T-cell (primary cell): ENCODE results near the gene ADIRF. TPM values are rescaled to one million over a fixed set of nuclear protein-coding genes. Genes with fewer than 3 reads are reported as not detected.

Experiments used
- ATAC-seq, 4 experiments: fragments of 200-7000 bp in 3 of 4; fragments of 150-1000 bp in 1 of 4; cut with Tn5 transposase; replicated peaks in 1 of 4; 1 replicate in 3 of 4; 2 replicates in 1 of 4; pipeline ENCODE4 v1.10.0; 2021; ENCODE audit warnings: moderate library complexity in 3 of 4, mild to moderate bottlenecking in 2 of 4, moderate number of reproducible peaks in 1 of 4
- CTCF ChIA-PET, 2 donors: fragments of 300-600 bp; sonication (Branson Sonifier 250); formaldehyde crosslinking; loops; one replicate each; lab custom pipeline; 2022; ENCODE audit warnings: antibody characterized with exemption in 2 of 2; lab: Charles Lee
- POLR2A ChIA-PET, 2 donors: fragments of 300-600 bp; sonication (Branson Sonifier 250); formaldehyde crosslinking; loops; one replicate each; lab custom pipeline; 2022; ENCODE audit warnings: antibody characterized with exemption in 2 of 2; lab: Charles Lee
- DNase-seq, 35 experiments: peaks; one replicate each; pipeline versions ENCODE4 v3.0.0 to v3.0.0-alpha.2; 2013 to 2023
- H3K27ac ChIP-seq: one replicate; pipeline ENCODE4 v1.5.1; 2013; ENCODE audit warnings: low read length
- H3K27me3 ChIP-seq, 2 experiments: replicated peaks in 1 of 2; 1 replicate in 1 of 2; 2 replicates in 1 of 2; pipeline versions ENCODE4 v1.6.1 to v1.7.0; 2013; ENCODE audit warnings: low read length in 1 of 2, mixed read lengths in 1 of 2; ENCODE audit not compliant: control insufficient read depth in 2 of 2, insufficient read depth in 2 of 2; ENCODE audit errors: extremely low read depth in 1 of 2
- H3K36me3 ChIP-seq, 2 donors: 1 replicate in 1 of 2; 2 replicates in 1 of 2; pipeline versions ENCODE4 v1.6.1 to v1.7.0; 2013; ENCODE audit warnings: low read length in 1 of 2; ENCODE audit not compliant: control insufficient read depth in 2 of 2, insufficient read depth in 1 of 2; ENCODE audit errors: extremely low read depth in 1 of 2
- H3K4me1 ChIP-seq, 2 experiments: 1 replicate in 1 of 2; 2 replicates in 1 of 2; pipeline versions ENCODE4 v1.6.1 to v1.7.0; 2013; ENCODE audit warnings: low read length in 2 of 2, mixed read lengths in 1 of 2; ENCODE audit not compliant: insufficient read depth in 2 of 2, control insufficient read depth in 1 of 2; ENCODE audit errors: extremely low read depth in 1 of 2
- H3K4me3 ChIP-seq, 2 donors: 1 replicate in 1 of 2; 2 replicates in 1 of 2; pipeline versions ENCODE4 v1.5.1 to v1.7.0; 2013; ENCODE audit warnings: mild to moderate bottlenecking in 2 of 2, low read length in 1 of 2, moderate library complexity in 1 of 2; ENCODE audit not compliant: control insufficient read depth in 1 of 2; ENCODE audit errors: extremely low read depth in 1 of 2
- H3K9me3 ChIP-seq: 2 replicates; pipeline ENCODE4 v1.7.0; 2013
- H3K27ac Mint-ChIP-seq, 2 donors: one replicate each; pipeline ENCODE4 v1.8.0; 2020 to 2021; ENCODE audit warnings: mild to moderate bottlenecking in 2 of 2, mixed read lengths in 2 of 2
- H3K27me3 Mint-ChIP-seq, 2 donors: one replicate each; pipeline ENCODE4 v1.8.0; 2021 to 2022; ENCODE audit warnings: mixed read lengths in 2 of 2
- H3K36me3 Mint-ChIP-seq: one replicate; pipeline ENCODE4 v1.8.0; 2021; ENCODE audit warnings: mixed read lengths
- H3K4me1 Mint-ChIP-seq, 3 donors: one replicate each; pipeline ENCODE4 v1.8.0; 2020 to 2022; ENCODE audit warnings: mixed read lengths in 3 of 3, mild to moderate bottlenecking in 1 of 3
- H3K4me3 Mint-ChIP-seq, 3 donors: one replicate each; pipeline ENCODE4 v1.8.0; 2020 to 2022; ENCODE audit warnings: mild to moderate bottlenecking in 3 of 3, mixed read lengths in 3 of 3, moderate library complexity in 3 of 3
- H3K9me3 Mint-ChIP-seq, 3 donors: one replicate each; pipeline ENCODE4 v1.8.0; 2020 to 2022; ENCODE audit warnings: mixed read lengths in 3 of 3
- WGBS: methylation state at CpG from one replicate; pipeline ENCODE4 v1.1.5; 2013; ENCODE audit warnings: missing lambda C conversion rate; ENCODE audit not compliant: insufficient coverage; 5-methylcytosine and 5-hydroxymethylcytosine counted together
- total RNA-seq, 35 experiments: library from RNA in 6 of 35; stranded (reverse) in 6 of 35; fragments of 120-200 nt in 1 of 35; gene quantifications; one replicate each; pipeline versions ENCODE4 v1.2.1 to v1.2.4 and lab custom pipeline; 2013 to 2026

ADIRF gene
- total RNA-seq, 5 donors from 2014 or later (not counting 1 experiment from before 2014, with no cell fraction given), result 0.41 to 0.76 (median 0.66) TPM; not detected in 2

GRCh38 chr10:86956195-86956847 lies 12.0 kb upstream of the ADIRF start:
- peaks cover 0 to 25% of the 10 kb centered on the region in 2 experiments for H3K27me3 ChIP-seq
- peaks cover 7% of the 10 kb centered on the region for H3K36me3 Mint-ChIP-seq
- POLR2A ChIA-PET, result no interaction called here
- peaks cover 6 to 13% (median 7%) of the 10 kb centered on the region in 3 donors for H3K9me3 Mint-ChIP-seq
- no peak overlapping the region for H3K4me3 ChIP-seq
- 87% methylated on average over 3 of the region's 7 CpGs for WGBS
- no peak overlapping the region for H3K4me3 Mint-ChIP-seq
- no peaks in the 10 kb centered on the region for H3K27me3 Mint-ChIP-seq
- H3K27ac ChIP-seq, result no peak overlapping the region
- no peak for ATAC-seq
- no peaks in the 10 kb centered on the region for H3K9me3 ChIP-seq
- no peak for DNase-seq
- CTCF ChIA-PET, result no interaction called here
- no peak overlapping the region for H3K27ac Mint-ChIP-seq
- H3K4me1 ChIP-seq, result peaks cover 7 to 33% of the 10 kb centered on the region in 2 experiments
- peaks cover 0 to 10% (median 0%) of the 10 kb centered on the region in 3 donors for H3K4me1 Mint-ChIP-seq
- H3K36me3 ChIP-seq, result no peaks in the 10 kb centered on the region

GRCh38 chr10:86956848-86957448 lies 11.3 kb upstream of the ADIRF start:
- H3K27me3 Mint-ChIP-seq, result no peaks in the 10 kb centered on the region
- H3K36me3 Mint-ChIP-seq, result peaks cover 4% of the 10 kb centered on the region
- Histone ChIP-seq H3K4me1 (peaks cover 6 to 31% of the 10 kb centered on the region in 2 experiments), H3K4me3 (no peak overlapping the region), H3K27ac (no peak overlapping the region), H3K9me3 (no peaks in the 10 kb centered on the region), H3K36me3 (no peaks in the 10 kb centered on the region), H3K27me3 (peaks cover 0 to 29% of the 10 kb centered on the region in 2 experiments)
- DNase-seq (no peak), ATAC-seq (no peak)
- H3K27ac Mint-ChIP-seq, result no peak overlapping the region
- peaks cover 0 to 6% (median 0%) of the 10 kb centered on the region in 3 donors for H3K4me1 Mint-ChIP-seq
- WGBS, result 76% methylated on average over 7 of the region's 7 CpGs
- ChIA-PET POLR2A (interaction anchor here in 1 of 2 donors (0.6 kb wide), 1 partner anchor 185 kb away, joined by 5 read pairs; no protein-coding TSS in a partner anchor), CTCF (interaction anchor here in 1 of 2 donors (0.6 to 0.7 kb wide), 2 partner anchors 10 to 18 kb away, joined by 4 read pairs; no protein-coding TSS in a partner anchor)
- H3K9me3 Mint-ChIP-seq, result peaks cover 5 to 12% (median 6%) of the 10 kb centered on the region in 3 donors
- H3K4me3 Mint-ChIP-seq, result no peak overlapping the region

GRCh38 chr10:86957471-86958115 lies 10.7 kb upstream of the ADIRF start, which contains the start of gene MMRN2:
TSS of gene MMRN2 (minus strand) at chr10:86957615. CDS start at chr10:86957541, 74 bp downstream.
- H3K9me3 ChIP-seq, result no peaks in the 10 kb centered on the region

DNA sequence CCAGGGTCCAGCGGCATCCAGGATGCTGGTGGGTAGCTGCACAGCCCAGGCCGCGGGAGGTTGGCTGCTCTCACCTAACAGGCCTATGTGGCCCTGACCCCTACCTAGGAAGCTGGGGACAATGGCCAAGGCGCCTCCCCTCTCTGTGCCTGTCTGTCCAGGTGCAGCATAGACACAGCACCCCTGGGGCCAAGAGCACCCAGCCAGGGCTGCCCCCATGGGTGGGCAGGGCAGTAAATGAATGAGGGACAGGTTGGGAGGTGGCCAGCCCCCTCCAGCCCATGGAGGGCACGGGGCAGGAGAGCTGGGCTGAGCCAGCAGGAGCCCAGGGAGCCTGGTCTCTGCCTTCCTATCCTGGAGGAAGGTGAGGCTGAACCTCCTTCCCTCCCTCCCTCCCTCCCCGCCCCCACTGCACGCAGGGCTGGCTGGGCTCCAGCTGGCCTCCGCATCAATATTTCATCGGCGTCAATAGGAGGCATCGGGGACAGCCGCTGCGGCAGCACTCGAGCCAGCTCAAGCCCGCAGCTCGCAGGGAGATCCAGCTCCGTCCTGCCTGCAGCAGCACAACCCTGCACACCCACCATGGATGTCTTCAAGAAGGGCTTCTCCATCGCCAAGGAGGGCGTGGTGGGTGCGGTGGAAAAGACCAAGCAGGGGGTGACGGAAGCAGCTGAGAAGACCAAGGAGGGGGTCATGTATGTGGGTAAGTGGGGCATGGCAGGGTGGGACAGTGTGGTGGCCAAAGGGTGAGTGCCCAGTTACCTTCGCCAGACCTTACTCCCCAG lies 10.0 kb upstream of the ADIRF start, which contains the start of gene SNCG:
Gene SNCG, plus strand, starts transcription at position 484 of the 785 bp plus-strand sequence. Its CDS starts 99 bp downstream, at position 583.
- ChIA-PET POLR2A (no interaction called here), CTCF (no interaction called here)
- WGBS, result 72% methylated on average over 13 of the region's 22 CpGs
- Histone ChIP-seq H3K27ac (no peak within 1 kb of the TSS), H3K36me3 (no peaks in the 10 kb centered on the region), H3K4me1 (peaks cover 6 to 36% of the 10 kb centered on the region in 2 experiments), H3K9me3 (no peaks in the 10 kb centered on the region), H3K4me3 (no peak within 1 kb of the TSS), H3K27me3 (peaks cover 0 to 31% of the 10 kb centered on the region in 2 experiments)
- no peak for ATAC-seq
- Mint-ChIP-seq H3K4me3 (no peak within 1 kb of the TSS), H3K9me3 (no peaks in the 10 kb centered on the region), H3K27me3 (no peaks in the 10 kb centered on the region), H3K27ac (no peak within 1 kb of the TSS), H3K36me3 (no peaks in the 10 kb centered on the region), H3K4me1 (peaks cover 0 to 5% (median 0%) of the 10 kb centered on the region in 3 donors)
- no peak for DNase-seq

More at GRCh38 chr10:86957471-86958115, 10.7 kb upstream of the ADIRF start, which contains the start of gene MMRN2:
- H3K36me3 Mint-ChIP-seq, result no peaks in the 10 kb centered on the region
- Histone ChIP-seq H3K36me3 (no peaks in the 10 kb centered on the region), H3K27ac (no peak within 1 kb of the TSS), H3K4me1 (peaks cover 6 to 35% of the 10 kb centered on the region in 2 experiments), H3K4me3 (no peak within 1 kb of the TSS), H3K27me3 (peaks cover 0 to 31% of the 10 kb centered on the region in 2 experiments)
- DNase-seq (no peak), ATAC-seq (no peak)
- H3K27me3 Mint-ChIP-seq, result no peaks in the 10 kb centered on the region
- no peak within 1 kb of the TSS for H3K27ac Mint-ChIP-seq
- H3K4me1 Mint-ChIP-seq, result peaks cover 0 to 5% (median 0%) of the 10 kb centered on the region in 3 donors
- H3K4me3 Mint-ChIP-seq, result no peak within 1 kb of the TSS
- ChIA-PET CTCF (interaction anchor here in 1 of 2 donors (0.6 to 0.7 kb wide), 2 partner anchors 9 to 19 kb away, joined by 4 read pairs; no protein-coding TSS in a partner anchor), POLR2A (interaction anchor here in 1 of 2 donors (0.6 kb wide), 1 partner anchor 184 kb away, joined by 5 read pairs; no protein-coding TSS in a partner anchor)
- 58% methylated on average over 5 of the region's 9 CpGs for WGBS
- peaks cover 0 to 5% (median under 1%) of the 10 kb centered on the region in 3 donors for H3K9me3 Mint-ChIP-seq

- no peaks in the 10 kb centered on the region for H3K27me3 Mint-ChIP-seq
- no peak overlapping the region for H3K4me3 Mint-ChIP-seq
- H3K36me3 Mint-ChIP-seq, result no peaks in the 10 kb centered on the region
- no peak overlapping the region for H3K27ac ChIP-seq
- ChIA-PET POLR2A (interaction anchor here in 1 of 2 donors (0.6 to 0.7 kb wide), 2 partner anchors 11 to 88 kb away, joined by 4 to 9 read pairs; no protein-coding TSS in a partner anchor), CTCF (no interaction called here)
- H3K4me1 ChIP-seq, result peaks cover 6 to 36% of the 10 kb centered on the region in 2 experiments
- H3K27me3 ChIP-seq, result peaks cover 0 to 31% of the 10 kb centered on the region in 2 experiments
- ATAC-seq (no peak), DNase-seq (no peak)
- no peak overlapping the region for H3K4me3 ChIP-seq
- no peaks in the 10 kb centered on the region for H3K36me3 ChIP-seq
- 48% methylated on average over 8 of the region's 16 CpGs for WGBS
- peaks cover 0 to 5% (median 0%) of the 10 kb centered on the region in 3 donors for H3K4me1 Mint-ChIP-seq
- no peaks in the 10 kb centered on the region for H3K9me3 ChIP-seq
- no peak overlapping the region for H3K27ac Mint-ChIP-seq
- no peaks in the 10 kb centered on the region for H3K9me3 Mint-ChIP-seq
Observed at GRCh38 chr10:86958901-86959736, 9.2 kb upstream of the ADIRF start.
